ENCODE results near the gene ZNF598. TPM values are rescaled to one million over a fixed set of nuclear protein-coding genes. Genes with fewer than 3 reads are reported as not detected.

The ZNF598 gene
- total RNA-seq, 1 donor, result 27.6 TPM

DNA sequence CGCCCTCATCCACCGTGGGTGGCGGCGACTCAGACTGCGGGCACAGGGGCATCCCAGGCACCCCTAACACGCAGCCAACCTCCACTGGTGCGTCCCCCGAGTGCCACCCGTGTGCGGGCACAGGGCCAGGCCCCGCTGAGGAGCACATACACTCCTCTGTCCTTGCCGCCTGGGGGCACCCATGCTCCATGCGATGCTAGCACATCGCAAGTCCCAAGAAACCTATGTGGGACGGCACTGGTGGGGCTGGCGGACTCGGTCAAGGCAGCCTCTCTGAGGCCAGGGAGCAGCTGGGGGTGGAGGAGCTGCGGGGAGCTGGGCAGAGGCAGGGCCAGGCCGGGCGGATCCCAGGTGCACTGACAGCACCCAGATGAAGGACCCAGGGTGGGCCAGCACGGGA is 4.0 kb downstream of the ZNF598 start:
- no peak overlapping the region for H3K4me3 ChIP-seq (ENCODE audit: low read depth, low read length)
- no peak for DNase-seq (ENCODE audit: low read depth)
- TF ChIP-seq, protein P1, sequence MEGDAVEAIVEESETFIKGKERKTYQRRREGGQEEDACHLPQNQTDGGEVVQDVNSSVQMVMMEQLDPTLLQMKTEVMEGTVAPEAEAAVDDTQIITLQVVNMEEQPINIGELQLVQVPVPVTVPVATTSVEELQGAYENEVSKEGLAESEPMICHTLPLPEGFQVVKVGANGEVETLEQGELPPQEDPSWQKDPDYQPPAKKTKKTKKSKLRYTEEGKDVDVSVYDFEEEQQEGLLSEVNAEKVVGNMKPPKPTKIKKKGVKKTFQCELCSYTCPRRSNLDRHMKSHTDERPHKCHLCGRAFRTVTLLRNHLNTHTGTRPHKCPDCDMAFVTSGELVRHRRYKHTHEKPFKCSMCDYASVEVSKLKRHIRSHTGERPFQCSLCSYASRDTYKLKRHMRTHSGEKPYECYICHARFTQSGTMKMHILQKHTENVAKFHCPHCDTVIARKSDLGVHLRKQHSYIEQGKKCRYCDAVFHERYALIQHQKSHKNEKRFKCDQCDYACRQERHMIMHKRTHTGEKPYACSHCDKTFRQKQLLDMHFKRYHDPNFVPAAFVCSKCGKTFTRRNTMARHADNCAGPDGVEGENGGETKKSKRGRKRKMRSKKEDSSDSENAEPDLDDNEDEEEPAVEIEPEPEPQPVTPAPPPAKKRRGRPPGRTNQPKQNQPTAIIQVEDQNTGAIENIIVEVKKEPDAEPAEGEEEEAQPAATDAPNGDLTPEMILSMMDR (IDR thresholded peaks at IDR 0.05; ENCODE audit: insufficient read depth, low read depth, low read length), result peak; percentile 16

DNA sequence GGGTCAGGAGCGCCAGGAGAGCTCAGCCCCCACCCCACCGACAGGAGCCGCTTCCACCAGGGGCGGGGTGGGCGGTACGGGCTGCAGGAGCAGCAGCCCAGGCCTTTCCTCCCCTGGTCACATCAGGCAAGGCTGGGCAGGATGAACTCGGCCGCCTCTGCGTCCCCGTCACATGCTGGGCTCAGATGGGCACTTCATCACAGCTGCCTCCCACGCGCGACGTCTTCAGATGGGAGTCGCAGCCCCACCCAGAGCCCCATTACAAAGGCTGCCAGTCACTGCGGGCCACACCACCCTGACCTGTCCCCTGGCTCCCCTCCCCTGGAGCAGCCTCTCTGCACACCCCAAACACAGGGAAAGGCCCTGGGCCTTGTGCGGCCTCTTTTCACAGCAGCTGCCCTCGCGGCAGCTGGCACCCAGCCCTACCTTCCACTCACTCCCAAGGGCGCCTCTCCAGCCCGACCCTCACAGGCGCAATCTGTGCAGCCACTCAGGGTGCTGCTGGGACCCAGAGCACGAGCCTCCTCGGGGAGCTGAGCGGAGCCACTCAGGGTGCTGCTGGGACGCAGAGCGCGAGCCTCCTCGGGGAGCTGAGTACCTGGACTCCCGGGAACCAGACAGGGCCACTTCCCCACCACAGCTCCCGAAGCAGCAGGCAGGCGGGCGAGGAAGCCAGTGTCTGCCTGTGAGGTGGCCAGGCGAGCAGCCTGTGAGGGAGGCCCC is 4.7 kb downstream of the ZNF598 start:
- H3K4me3 ChIP-seq (ENCODE audit: low read depth, low read length), result no peak overlapping the region
- TF ChIP-seq, protein P1 (IDR thresholded peaks at IDR 0.05; ENCODE audit: insufficient read depth, low read depth, low read length), result no peak
- DNase-seq (ENCODE audit: low read depth), result no peak

DNA sequence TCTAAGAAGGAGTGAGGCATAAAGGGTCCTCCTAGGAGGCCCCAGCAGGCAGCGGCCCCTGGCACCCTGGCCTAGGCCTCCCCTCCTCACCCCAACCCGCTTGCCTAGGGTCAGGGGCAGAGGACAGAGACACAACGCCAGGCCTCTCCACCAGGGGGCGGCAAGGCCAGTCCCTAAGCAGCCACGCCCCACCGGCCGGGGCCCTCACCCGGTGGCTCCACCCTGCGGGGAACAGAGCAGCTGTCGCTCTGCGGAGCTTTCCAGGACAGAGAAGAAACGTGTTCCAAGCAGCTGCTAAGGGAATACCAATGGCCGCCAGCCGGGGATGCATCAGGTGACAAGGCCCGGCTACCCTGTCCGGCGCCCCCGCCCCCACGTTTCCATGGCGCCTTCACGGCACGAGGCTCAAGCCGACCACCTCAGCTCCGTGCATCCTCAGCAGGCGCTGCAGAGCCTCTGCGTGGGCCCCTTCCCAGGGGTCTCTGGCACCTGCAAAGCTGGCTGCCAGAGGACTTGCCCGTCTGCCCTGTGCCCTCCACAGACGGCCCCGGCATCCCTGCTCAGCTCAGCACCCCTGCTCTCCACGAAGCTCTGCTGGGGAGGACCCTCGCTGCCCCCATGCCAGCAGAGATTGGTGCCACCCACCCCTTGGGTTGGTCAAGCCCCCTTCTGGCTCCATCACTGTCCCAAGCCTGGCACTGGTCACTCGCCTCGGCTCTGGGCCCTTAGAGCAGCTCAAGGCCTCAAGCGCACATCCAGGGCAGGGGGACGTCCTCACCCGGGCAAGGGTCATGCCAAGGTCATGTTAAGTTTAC is 5.6 kb downstream of the ZNF598 start:
- peak; percentile 89 for DNase-seq (ENCODE audit: low read depth)
- no peak overlapping the region for H3K4me3 ChIP-seq (ENCODE audit: low read depth, low read length)
- TF ChIP-seq, protein P1 (IDR thresholded peaks at IDR 0.05; ENCODE audit: insufficient read depth, low read depth, low read length), result peak; percentile 98

DNA sequence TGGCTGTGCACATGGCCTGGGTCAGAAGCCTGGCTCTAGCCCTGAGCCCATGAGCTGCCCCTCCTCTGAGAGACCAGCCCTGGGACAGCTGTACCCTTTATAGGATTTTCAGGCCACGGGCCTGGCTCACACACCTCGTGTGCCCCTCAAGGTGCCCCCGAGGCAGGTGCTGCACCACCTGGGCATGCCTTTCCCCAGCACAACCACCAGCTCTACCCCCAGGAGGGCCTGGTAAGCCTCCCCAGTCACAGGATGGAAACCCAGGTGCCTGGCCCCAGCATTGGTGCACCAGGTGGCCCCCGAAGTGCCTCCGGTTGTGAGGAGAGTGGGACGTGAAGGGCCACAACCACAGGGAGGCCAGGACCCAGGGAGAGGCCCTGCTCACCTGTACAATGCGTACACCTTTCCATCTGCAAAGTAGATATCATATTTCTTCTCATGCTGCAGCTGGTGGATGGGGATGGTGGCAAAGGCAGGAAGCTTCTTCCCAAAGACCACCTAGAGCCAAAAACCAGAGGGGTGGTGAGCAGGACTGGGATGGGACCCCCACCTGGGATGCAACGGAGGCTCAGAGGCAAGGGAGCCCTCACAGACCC is 6.3 kb downstream of the ZNF598 start:
- TF ChIP-seq, protein P1 (IDR thresholded peaks at IDR 0.05; ENCODE audit: insufficient read depth, low read depth, low read length), result no peak
- H3K4me3 ChIP-seq (ENCODE audit: low read depth, low read length), result no peak overlapping the region
- DNase-seq (ENCODE audit: low read depth), result no peak

DNA sequence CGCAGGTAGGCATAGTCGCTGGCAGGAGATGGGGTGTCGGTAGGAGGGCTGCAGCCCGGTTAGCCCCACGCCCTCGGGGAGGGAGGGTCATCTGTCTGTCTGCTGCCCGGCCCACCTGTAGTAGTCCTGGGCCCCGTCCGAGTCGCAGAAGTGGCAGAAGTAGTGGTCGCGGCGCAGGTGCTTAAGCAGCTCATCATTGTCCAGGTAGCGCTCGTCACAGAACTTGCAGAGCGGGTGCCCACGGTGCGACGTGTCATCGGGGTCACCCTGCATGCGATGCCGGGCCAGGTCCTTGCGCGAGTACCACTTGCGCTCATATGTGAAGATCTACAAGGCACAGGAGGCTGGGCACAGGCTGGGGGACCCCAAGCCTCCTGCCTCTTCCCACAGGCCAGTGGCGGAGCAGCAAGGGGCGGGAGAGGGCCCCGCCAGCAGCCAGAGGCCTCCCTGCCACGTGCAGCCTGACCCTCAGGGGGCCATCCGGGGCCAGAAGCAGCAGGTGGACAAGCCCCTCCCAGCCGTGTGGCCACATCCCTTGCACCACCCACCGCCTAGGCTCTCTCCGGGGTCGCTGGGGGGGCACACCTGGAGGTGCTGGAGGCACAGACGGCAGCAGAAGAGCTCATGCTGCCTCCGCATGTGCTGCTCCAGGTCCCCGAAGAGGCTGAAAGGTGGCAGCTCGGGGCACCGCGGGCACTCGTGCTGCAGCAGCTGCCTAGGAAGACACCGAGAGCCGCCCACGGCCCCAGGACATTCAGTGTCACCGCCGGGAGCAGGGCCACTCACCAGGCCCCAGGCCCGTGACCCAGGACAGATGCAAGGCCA is 7.0 kb downstream of the ZNF598 start:
- DNase-seq (ENCODE audit: low read depth), result no peak
- TF ChIP-seq, protein P1 (IDR thresholded peaks at IDR 0.05; ENCODE audit: insufficient read depth, low read depth, low read length), result no peak
- no peak overlapping the region for H3K4me3 ChIP-seq (ENCODE audit: low read depth, low read length)

All from fibroblast of villous mesenchyme (primary cell).